Nephron (organoid): Measurements from ENCODE around the gene LANCL2.

ENCODE experiments used
- H3K27ac Mint-ChIP-seq, 3 experiments: 2 replicates each; pipeline ENCODE4 v1.8.0; 2020; ENCODE audit warnings: mixed read lengths in 3 of 3, mild to moderate bottlenecking in 2 of 3, moderate library complexity in 1 of 3
- H3K27me3 Mint-ChIP-seq: 2 replicates; pipeline ENCODE4 v1.8.0; 2021; ENCODE audit warnings: low read depth, mild to moderate bottlenecking, moderate library complexity, mixed read lengths
- H3K36me3 Mint-ChIP-seq: 2 replicates; pipeline ENCODE4 v1.8.0; 2020; ENCODE audit warnings: low read depth, mixed read lengths
- H3K4me1 Mint-ChIP-seq: 2 replicates; pipeline ENCODE4 v1.8.0; 2020; ENCODE audit warnings: mixed read lengths
- H3K4me3 Mint-ChIP-seq, 3 experiments: 2 replicates each; pipeline ENCODE4 v1.8.0; 2020; ENCODE audit warnings: mild to moderate bottlenecking in 3 of 3, mixed read lengths in 3 of 3, moderate library complexity in 2 of 3
- H3K9me3 Mint-ChIP-seq: 2 replicates; pipeline ENCODE4 v1.8.0; 2020; ENCODE audit warnings: mixed read lengths
- CTCF ChIP-seq, 3 experiments: fragments of 200-600 bp; sonication (generic); IDR thresholded peaks; one replicate each; pipeline ENCODE4 v1.5.0; 2021; ENCODE audit warnings: antibody characterized with exemption in 3 of 3; ENCODE audit not compliant: unreplicated experiment in 3 of 3

Gene LANCL2

DNA sequence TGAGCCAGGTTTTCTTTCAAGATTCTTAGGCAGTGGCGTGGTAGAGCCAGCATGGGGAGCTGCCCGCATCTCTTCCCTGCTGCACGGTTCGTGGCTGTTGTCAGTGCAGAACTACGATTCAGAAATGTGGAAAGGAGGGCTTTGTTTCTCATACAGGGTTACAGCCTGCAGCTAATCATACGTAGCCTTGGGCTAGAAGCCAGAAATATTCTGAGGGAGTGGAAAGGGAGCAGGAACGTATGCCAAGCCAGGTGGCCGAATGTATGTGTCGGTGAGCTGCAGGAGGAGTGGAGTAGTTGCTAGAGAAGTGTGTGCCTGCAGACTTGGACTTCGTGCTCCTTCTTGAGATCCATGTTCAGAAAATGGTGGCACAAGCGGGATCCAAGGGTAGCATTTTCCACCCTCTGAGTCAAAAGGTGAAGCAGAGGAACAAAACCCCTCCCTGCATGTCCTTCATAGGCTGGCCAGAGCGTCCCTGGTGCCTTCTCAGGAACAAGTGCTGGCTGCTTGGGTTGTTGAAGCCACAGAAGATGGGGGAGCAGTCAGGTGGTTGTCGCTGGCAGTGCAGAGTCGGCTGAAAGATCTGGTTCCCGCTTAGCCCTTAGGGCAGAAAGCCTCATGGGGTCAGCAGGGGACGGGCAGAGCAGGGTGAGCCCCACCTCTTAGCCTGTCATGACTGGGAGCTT, 40.9 kb downstream of the LANCL2 start:
- Mint-ChIP-seq H3K27ac (peak overlapping the region in 1 of 3 experiments; percentile 83), H3K9me3 (peaks cover 6% of the 10 kb centered on the region), H3K27me3 (no peaks in the 10 kb centered on the region), H3K4me3 (no peak overlapping the region), H3K4me1 (peaks cover 4% of the 10 kb centered on the region), H3K36me3 (peaks cover 50% of the 10 kb centered on the region)
- no peak for TF ChIP-seq CTCF (IDR thresholded peaks at IDR 0.05; ENCODE audit: unreplicated experiment in 3 of 3)

DNA sequence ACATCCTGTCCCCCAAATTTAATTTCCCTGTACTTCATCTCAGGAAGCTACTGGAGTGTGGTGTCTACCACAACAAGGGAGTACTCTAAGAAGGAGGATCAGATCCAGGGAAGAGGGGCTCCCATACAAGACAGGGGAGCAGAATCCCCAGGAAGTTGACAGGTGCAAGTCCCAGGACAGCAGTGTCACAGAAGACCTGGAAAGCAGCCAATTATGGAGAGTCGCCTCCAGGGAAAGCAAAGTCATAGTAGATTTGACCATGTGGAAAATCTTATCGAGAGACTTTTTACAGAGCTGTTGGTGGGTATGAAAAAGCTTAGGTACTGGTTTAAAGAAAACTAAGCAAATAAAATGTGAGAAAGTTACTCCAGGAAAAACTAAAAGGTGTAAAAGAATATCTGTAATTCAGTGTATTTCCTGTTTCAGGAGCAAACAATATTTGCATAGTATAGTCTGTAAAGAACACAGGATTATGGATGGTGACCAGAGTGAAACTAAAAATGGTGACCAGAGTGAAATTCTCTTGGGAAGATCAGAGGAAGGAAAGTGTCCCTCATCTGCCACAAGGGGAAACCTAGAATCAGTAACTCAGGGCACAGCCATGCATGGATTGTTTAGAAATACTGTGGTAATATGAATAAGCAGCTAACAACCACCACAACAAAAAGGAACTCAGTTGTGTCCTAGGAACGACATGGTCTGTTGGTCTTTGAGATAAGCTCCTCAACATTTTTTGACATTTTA, 44.5 kb downstream of the LANCL2 start:
- H3K4me3 Mint-ChIP-seq = no peak overlapping the region
- H3K4me1 Mint-ChIP-seq = peaks cover 4% of the 10 kb centered on the region
- peak overlapping the region; percentile 27 to 78 (median 32) for H3K27ac Mint-ChIP-seq
- no peak for TF ChIP-seq CTCF (IDR thresholded peaks at IDR 0.05; ENCODE audit: unreplicated experiment in 3 of 3)
- H3K9me3 Mint-ChIP-seq = no peaks in the 10 kb centered on the region
- H3K36me3 Mint-ChIP-seq = peaks cover 46% of the 10 kb centered on the region
- H3K27me3 Mint-ChIP-seq = no peaks in the 10 kb centered on the region

DNA sequence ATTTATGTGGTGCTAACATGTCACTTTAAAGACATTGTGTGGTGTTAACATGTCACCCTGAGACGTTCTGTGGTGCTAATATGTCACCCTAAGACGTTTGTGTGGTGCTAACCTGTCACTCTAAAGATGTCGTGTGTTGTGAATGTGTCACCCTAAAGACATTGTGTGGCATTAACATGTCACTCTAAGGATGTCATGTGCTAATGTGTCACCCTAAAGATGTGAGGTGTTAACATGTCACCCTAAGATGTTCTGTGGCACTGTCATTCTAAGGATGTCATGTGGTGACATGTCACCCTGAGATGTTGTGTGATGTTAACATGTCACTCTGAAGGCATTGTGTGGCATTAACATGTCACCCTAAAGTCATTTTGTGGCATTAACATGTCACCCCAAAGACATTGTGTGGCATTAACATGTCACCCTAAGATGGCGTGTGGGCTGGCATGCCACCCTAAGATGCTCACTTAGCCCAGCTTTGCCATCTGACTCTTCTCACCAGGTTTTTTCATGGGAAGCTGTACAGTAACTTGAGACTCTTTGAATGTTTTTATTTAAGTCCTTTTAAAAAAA, 45.6 kb downstream of the LANCL2 start:
- Mint-ChIP-seq H3K4me3 (no peak overlapping the region), H3K9me3 (no peaks in the 10 kb centered on the region), H3K27me3 (no peaks in the 10 kb centered on the region), H3K36me3 (peaks cover 38% of the 10 kb centered on the region), H3K27ac (peak overlapping the region in 2 of 3 experiments; percentile 5 to 55), H3K4me1 (peaks cover 4% of the 10 kb centered on the region)
- TF ChIP-seq CTCF (IDR thresholded peaks at IDR 0.05; ENCODE audit: unreplicated experiment in 3 of 3) = no peak

- H3K4me3 Mint-ChIP-seq = no peak overlapping the region
- peaks cover 27% of the 10 kb centered on the region for H3K36me3 Mint-ChIP-seq
- H3K27ac Mint-ChIP-seq = no peak overlapping the region
Measured at GRCh38 chr7:55411844-55412243, 46.7 kb downstream of the LANCL2 start.

DNA sequence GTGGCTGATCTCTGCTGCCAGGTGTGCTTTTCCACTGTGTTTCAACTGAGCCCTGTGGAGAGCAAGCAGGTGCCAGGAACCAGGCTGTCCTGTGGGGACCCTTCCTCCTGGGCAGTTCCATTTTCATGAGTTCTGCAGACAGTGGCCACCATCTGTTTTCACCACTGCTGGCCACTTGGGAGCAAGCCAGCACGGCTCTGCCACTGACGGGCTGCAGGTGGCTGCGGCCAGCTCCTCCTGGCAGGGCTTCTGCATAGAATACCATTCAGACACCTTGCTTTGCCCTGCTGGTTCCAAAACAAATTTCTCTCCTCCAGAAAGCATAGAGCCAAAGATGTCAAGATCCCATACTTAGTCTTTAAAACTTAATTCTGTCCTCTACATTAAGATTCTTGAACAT, 48.3 kb downstream of the LANCL2 start:
- peaks cover 19% of the 10 kb centered on the region for H3K36me3 Mint-ChIP-seq
- no peak overlapping the region for H3K4me3 Mint-ChIP-seq
- TF ChIP-seq CTCF (IDR thresholded peaks at IDR 0.05; ENCODE audit: unreplicated experiment in 3 of 3) = no peak
- no peak overlapping the region for H3K27ac Mint-ChIP-seq
- H3K9me3 Mint-ChIP-seq = no peaks in the 10 kb centered on the region
- peaks cover 4% of the 10 kb centered on the region for H3K4me1 Mint-ChIP-seq
- H3K27me3 Mint-ChIP-seq = no peaks in the 10 kb centered on the region

More at GRCh38 chr7:55411844-55412243, 46.7 kb downstream of the LANCL2 start:
- H3K27me3 Mint-ChIP-seq = no peaks in the 10 kb centered on the region
- TF ChIP-seq CTCF (IDR thresholded peaks at IDR 0.05; ENCODE audit: unreplicated experiment in 3 of 3) = no peak
- H3K9me3 Mint-ChIP-seq = no peaks in the 10 kb centered on the region
- peaks cover 4% of the 10 kb centered on the region for H3K4me1 Mint-ChIP-seq
